ENCODE results near the gene ADRA1B. TPM values are rescaled to one million over a fixed set of nuclear protein-coding genes. Genes with fewer than 3 reads are reported as not detected.

The ADRA1B gene
- total RNA-seq, 1 donor from 2014 or later, result under 0.01 TPM

- Histone ChIP-seq H3K9ac (ENCODE audit: low read depth in 1 of 3, low read length in 3 of 3) (peak overlapping the region in 1 of 3 donors; percentile 26), H3K4me1 (ENCODE audit: control insufficient read depth in 3 of 3, insufficient read depth in 3 of 3, low read length in 3 of 3) (peaks cover 6 to 13% (median 9%) of the 10 kb centered on the region in 3 donors), H3K9me3 (ENCODE audit: control insufficient read depth in 3 of 3, low read length in 3 of 3) (no peaks in the 10 kb centered on the region), H3K27ac (ENCODE audit: low read depth, low read length) (no peak overlapping the region), H3K27me3 (ENCODE audit: control insufficient read depth in 3 of 3, insufficient read depth in 3 of 3, low read length in 3 of 3) (peaks cover 8 to 33% (median 25%) of the 10 kb centered on the region in 3 donors), H3K36me3 (ENCODE audit: control insufficient read depth in 3 of 3, insufficient read depth in 3 of 3, low read length in 3 of 3) (no peaks in the 10 kb centered on the region), H3K4me3 (ENCODE audit: low read length in 3 of 3) (peak overlapping the region in 2 of 3 donors; percentile 19 to 35)
Observed at GRCh38 chr5:159916841-159917761, 819 bp downstream of the ADRA1B start.

GRCh38 chr5:159917994-159918393 lies 1.7 kb downstream of the ADRA1B start:
- Histone ChIP-seq H3K4me3 (ENCODE audit: low read length in 3 of 3) (peak overlapping the region in 2 of 3 donors; percentile 13 to 14), H3K9ac (ENCODE audit: low read depth in 1 of 3, low read length in 3 of 3) (peak overlapping the region in 1 of 3 donors; percentile 5), H3K9me3 (ENCODE audit: control insufficient read depth in 3 of 3, low read length in 3 of 3) (no peaks in the 10 kb centered on the region), H3K4me1 (ENCODE audit: control insufficient read depth in 3 of 3, insufficient read depth in 3 of 3, low read length in 3 of 3) (peaks cover 6 to 9% (median 8%) of the 10 kb centered on the region in 3 donors), H3K36me3 (ENCODE audit: control insufficient read depth in 3 of 3, insufficient read depth in 3 of 3, low read length in 3 of 3) (no peaks in the 10 kb centered on the region), H3K27me3 (ENCODE audit: control insufficient read depth in 3 of 3, insufficient read depth in 3 of 3, low read length in 3 of 3) (peaks cover 9 to 33% (median 25%) of the 10 kb centered on the region in 3 donors), H3K27ac (ENCODE audit: low read depth, low read length) (no peak overlapping the region)

GRCh38 chr5:159921721-159922120 lies 5.4 kb downstream of the ADRA1B start:
- Histone ChIP-seq H3K36me3 (ENCODE audit: control insufficient read depth in 3 of 3, insufficient read depth in 3 of 3, low read length in 3 of 3) (no peaks in the 10 kb centered on the region), H3K4me3 (ENCODE audit: low read length in 3 of 3) (no peak overlapping the region), H3K27ac (ENCODE audit: low read depth, low read length) (no peak overlapping the region), H3K27me3 (ENCODE audit: control insufficient read depth in 3 of 3, insufficient read depth in 3 of 3, low read length in 3 of 3) (peaks cover 10 to 23% (median 21%) of the 10 kb centered on the region in 3 donors), H3K4me1 (ENCODE audit: control insufficient read depth in 3 of 3, insufficient read depth in 3 of 3, low read length in 3 of 3) (peaks cover 0 to 3% (median 0%) of the 10 kb centered on the region in 3 donors), H3K9ac (ENCODE audit: low read depth in 1 of 3, low read length in 3 of 3) (no peak overlapping the region), H3K9me3 (ENCODE audit: control insufficient read depth in 3 of 3, low read length in 3 of 3) (no peaks in the 10 kb centered on the region)

- Histone ChIP-seq H3K4me3 (ENCODE audit: low read length in 3 of 3) (no peak overlapping the region), H3K4me1 (ENCODE audit: control insufficient read depth in 3 of 3, insufficient read depth in 3 of 3, low read length in 3 of 3) (peaks cover 0 to under 1% (median under 1%) of the 10 kb centered on the region in 3 donors), H3K9ac (ENCODE audit: low read depth in 1 of 3, low read length in 3 of 3) (no peak overlapping the region), H3K27me3 (ENCODE audit: control insufficient read depth in 3 of 3, insufficient read depth in 3 of 3, low read length in 3 of 3) (peaks cover 4 to 14% (median 11%) of the 10 kb centered on the region in 3 donors), H3K27ac (ENCODE audit: low read depth, low read length) (no peak overlapping the region), H3K9me3 (ENCODE audit: control insufficient read depth in 3 of 3, low read length in 3 of 3) (no peaks in the 10 kb centered on the region), H3K36me3 (ENCODE audit: control insufficient read depth in 3 of 3, insufficient read depth in 3 of 3, low read length in 3 of 3) (no peaks in the 10 kb centered on the region)
Observed at GRCh38 chr5:159923008-159923407, 6.7 kb downstream of the ADRA1B start.

GRCh38 chr5:159928122-159928909 lies 12.0 kb downstream of the ADRA1B start:
- Histone ChIP-seq H3K4me1 (ENCODE audit: control insufficient read depth in 3 of 3, insufficient read depth in 3 of 3, low read length in 3 of 3) (peaks cover 3 to 9% (median 5%) of the 10 kb centered on the region in 3 donors), H3K36me3 (ENCODE audit: control insufficient read depth in 3 of 3, insufficient read depth in 3 of 3, low read length in 3 of 3) (no peaks in the 10 kb centered on the region), H3K9ac (ENCODE audit: low read depth in 1 of 3, low read length in 3 of 3) (no peak overlapping the region), H3K27me3 (ENCODE audit: control insufficient read depth in 3 of 3, insufficient read depth in 3 of 3, low read length in 3 of 3) (peaks cover 0 to 2% (median 0%) of the 10 kb centered on the region in 3 donors), H3K27ac (ENCODE audit: low read depth, low read length) (no peak overlapping the region), H3K9me3 (ENCODE audit: control insufficient read depth in 3 of 3, low read length in 3 of 3) (no peaks in the 10 kb centered on the region), H3K4me3 (ENCODE audit: low read length in 3 of 3) (peak overlapping the region in 2 of 3 donors; percentile 4 to 20)

- H3K9me3 ChIP-seq (ENCODE audit: control insufficient read depth in 3 of 3, low read length in 3 of 3), result no peaks in the 10 kb centered on the region
- no peak overlapping the region for H3K9ac ChIP-seq (ENCODE audit: low read depth in 1 of 3, low read length in 3 of 3)
- peaks cover 3 to 9% (median 5%) of the 10 kb centered on the region in 3 donors for H3K4me1 ChIP-seq (ENCODE audit: control insufficient read depth in 3 of 3, insufficient read depth in 3 of 3, low read length in 3 of 3)
- no peaks in the 10 kb centered on the region for H3K27me3 ChIP-seq (ENCODE audit: control insufficient read depth in 3 of 3, insufficient read depth in 3 of 3, low read length in 3 of 3)
- no peaks in the 10 kb centered on the region for H3K36me3 ChIP-seq (ENCODE audit: control insufficient read depth in 3 of 3, insufficient read depth in 3 of 3, low read length in 3 of 3)
- H3K4me3 ChIP-seq (ENCODE audit: low read length in 3 of 3), result no peak overlapping the region
- H3K27ac ChIP-seq (ENCODE audit: low read depth, low read length), result no peak overlapping the region
Observed at GRCh38 chr5:159929176-159929575, 12.9 kb downstream of the ADRA1B start.

GRCh38 chr5:159933531-159934485 lies 17.5 kb downstream of the ADRA1B start:
- Histone ChIP-seq H3K27ac (ENCODE audit: low read depth, low read length) (no peak overlapping the region), H3K36me3 (ENCODE audit: control insufficient read depth in 3 of 3, insufficient read depth in 3 of 3, low read length in 3 of 3) (no peaks in the 10 kb centered on the region), H3K9ac (ENCODE audit: low read depth in 1 of 3, low read length in 3 of 3) (no peak overlapping the region)

GRCh38 chr5:159935946-159936345 lies 19.7 kb downstream of the ADRA1B start:
- Histone ChIP-seq H3K27ac (ENCODE audit: low read depth, low read length) (no peak overlapping the region), H3K4me3 (ENCODE audit: low read length in 3 of 3) (no peak overlapping the region)

More at GRCh38 chr5:159933531-159934485, 17.5 kb downstream of the ADRA1B start:
- Histone ChIP-seq H3K4me3 (ENCODE audit: low read length in 3 of 3) (no peak overlapping the region), H3K9me3 (ENCODE audit: control insufficient read depth in 3 of 3, low read length in 3 of 3) (no peaks in the 10 kb centered on the region), H3K27me3 (ENCODE audit: control insufficient read depth in 3 of 3, insufficient read depth in 3 of 3, low read length in 3 of 3) (no peaks in the 10 kb centered on the region), H3K4me1 (ENCODE audit: control insufficient read depth in 3 of 3, insufficient read depth in 3 of 3, low read length in 3 of 3) (peaks cover 0 to 2% (median 1%) of the 10 kb centered on the region in 3 donors)

GRCh38 chr5:159936686-159937329 lies 20.5 kb downstream of the ADRA1B start:
- Histone ChIP-seq H3K4me1 (ENCODE audit: control insufficient read depth in 3 of 3, insufficient read depth in 3 of 3, low read length in 3 of 3) (no peaks in the 10 kb centered on the region), H3K27ac (ENCODE audit: low read depth, low read length) (no peak overlapping the region), H3K36me3 (ENCODE audit: control insufficient read depth in 3 of 3, insufficient read depth in 3 of 3, low read length in 3 of 3) (no peaks in the 10 kb centered on the region), H3K27me3 (ENCODE audit: control insufficient read depth in 3 of 3, insufficient read depth in 3 of 3, low read length in 3 of 3) (no peaks in the 10 kb centered on the region), H3K9ac (ENCODE audit: low read depth in 1 of 3, low read length in 3 of 3) (no peak overlapping the region), H3K4me3 (ENCODE audit: low read length in 3 of 3) (no peak overlapping the region), H3K9me3 (ENCODE audit: control insufficient read depth in 3 of 3, low read length in 3 of 3) (no peaks in the 10 kb centered on the region)

More at GRCh38 chr5:159935946-159936345, 19.7 kb downstream of the ADRA1B start:
- Histone ChIP-seq H3K9me3 (ENCODE audit: control insufficient read depth in 3 of 3, low read length in 3 of 3) (no peaks in the 10 kb centered on the region), H3K27me3 (ENCODE audit: control insufficient read depth in 3 of 3, insufficient read depth in 3 of 3, low read length in 3 of 3) (no peaks in the 10 kb centered on the region), H3K4me1 (ENCODE audit: control insufficient read depth in 3 of 3, insufficient read depth in 3 of 3, low read length in 3 of 3) (no peaks in the 10 kb centered on the region), H3K36me3 (ENCODE audit: control insufficient read depth in 3 of 3, insufficient read depth in 3 of 3, low read length in 3 of 3) (no peaks in the 10 kb centered on the region), H3K9ac (ENCODE audit: low read depth in 1 of 3, low read length in 3 of 3) (no peak overlapping the region)

Measured in skeletal muscle tissue (tissue), 4 donors.